ENCODE results near the gene CCDC172.
A peak's percentile ranks its signal among the peaks of the same experiment; 100 is the strongest.
"Not testable (repeated sequence)": the region's sequence is repeated elsewhere in the genome, so short reads cannot be mapped to it uniquely, and the experiment has no call there.

CCDC172 gene

GRCh38 chr10:116356833-116357232 is 32.6 kb downstream of the CCDC172 start:
- CTCF ChIA-PET: no interaction called here
- POLR2A ChIA-PET (ENCODE audit: low non-redundant PET): no interaction called here
- no peak for DNase-seq (ENCODE audit: low spot score)
- H3K27ac ChIP-seq: no peak overlapping the region
- TF ChIP-seq CTCF (conservative IDR thresholded peaks at IDR 0.05; ENCODE audit: low read depth): no peak

- DNase-seq (ENCODE audit: low spot score): no peak
- ChIA-PET CTCF (no interaction called here), POLR2A (ENCODE audit: low non-redundant PET) (no interaction called here)
- H3K27ac ChIP-seq: no peak overlapping the region
- TF ChIP-seq CTCF (conservative IDR thresholded peaks at IDR 0.05; ENCODE audit: low read depth): no peak
Observed at GRCh38 chr10:116364868-116365267, 40.6 kb downstream of the CCDC172 start.

GRCh38 chr10:116371737-116372136 is 47.5 kb downstream of the CCDC172 start:
- TF ChIP-seq CTCF (conservative IDR thresholded peaks at IDR 0.05; ENCODE audit: low read depth): no peak
- DNase-seq (ENCODE audit: low spot score): no peak
- ChIA-PET POLR2A (ENCODE audit: low non-redundant PET) (no interaction called here), CTCF (interaction anchor here (0.6 to 0.9 kb wide), 2 partner anchors 11 to 14 kb away, joined by 4 read pairs; no protein-coding TSS in a partner anchor)
- H3K27ac ChIP-seq: no peak overlapping the region

- no peak for TF ChIP-seq CTCF (conservative IDR thresholded peaks at IDR 0.05; ENCODE audit: low read depth)
- H3K27ac ChIP-seq: no peak overlapping the region
- no peak for DNase-seq (ENCODE audit: low spot score)
- ChIA-PET CTCF (interaction anchor here (0.6 to 0.7 kb wide), 2 partner anchors 11 to 434 kb away, joined by 3 to 4 read pairs; no protein-coding TSS in a partner anchor), POLR2A (ENCODE audit: low non-redundant PET) (no interaction called here)
Observed at GRCh38 chr10:116382290-116382689, 58.0 kb downstream of the CCDC172 start.

- DNase-seq (ENCODE audit: low spot score): no peak
- no peak overlapping the region for H3K27ac ChIP-seq
- no peak for TF ChIP-seq CTCF (conservative IDR thresholded peaks at IDR 0.05; ENCODE audit: low read depth)
- ChIA-PET POLR2A (ENCODE audit: low non-redundant PET) (no interaction called here), CTCF (interaction anchor here (0.6 to 1.2 kb wide), 8 partner anchors 14 to 556 kb away, joined by 3 to 4 read pairs (median 3); partner anchors contain the start of gene GFRA1)
Observed at GRCh38 chr10:116385311-116385710, 61.1 kb downstream of the CCDC172 start.

- DNase-seq (ENCODE audit: low spot score): peak; percentile 16
- peak; percentile 59 for TF ChIP-seq CTCF (conservative IDR thresholded peaks at IDR 0.05; ENCODE audit: low read depth)
- POLR2A ChIA-PET (ENCODE audit: low non-redundant PET): no interaction called here
- CTCF ChIA-PET: interaction anchor here (0.6 to 1.2 kb wide), 9 partner anchors 15 to 673 kb away, joined by 3 to 4 read pairs (median 3); partner anchors contain the start of gene GFRA1
- H3K27ac ChIP-seq: no peak overlapping the region
Observed at GRCh38 chr10:116385994-116386809, 62.0 kb downstream of the CCDC172 start.

- DNase-seq (ENCODE audit: low spot score); CTCF ChIA-PET; H3K27ac ChIP-seq; POLR2A ChIA-PET (ENCODE audit: low non-redundant PET): not testable (repeated sequence)
Observed at GRCh38 chr10:116393246-116393831, 69.1 kb downstream of the CCDC172 start.
